ENCODE results near the gene FADS6.
"Not testable (repeated sequence)": the region's sequence is repeated elsewhere in the genome, so short reads cannot be mapped to it uniquely, and the experiment has no call there.

The FADS6 gene

DNA sequence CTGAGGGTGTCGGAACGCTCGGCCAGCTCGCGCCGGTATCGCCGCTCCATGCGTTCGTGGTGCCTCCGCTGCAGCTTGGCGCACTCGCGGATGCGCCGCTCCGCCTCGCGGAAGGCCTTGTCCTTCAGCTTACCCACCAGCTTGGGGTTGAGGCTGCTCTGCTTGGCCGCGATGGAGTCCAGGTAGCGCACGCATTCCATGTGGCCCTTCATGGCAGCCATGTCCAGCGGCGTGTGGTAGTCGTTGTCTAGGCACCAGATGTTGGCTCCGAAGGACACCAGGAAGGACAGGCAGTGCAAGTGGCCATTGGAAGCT is 26.8 kb upstream of the FADS6 start:
- DNase-seq: no peak

DNA sequence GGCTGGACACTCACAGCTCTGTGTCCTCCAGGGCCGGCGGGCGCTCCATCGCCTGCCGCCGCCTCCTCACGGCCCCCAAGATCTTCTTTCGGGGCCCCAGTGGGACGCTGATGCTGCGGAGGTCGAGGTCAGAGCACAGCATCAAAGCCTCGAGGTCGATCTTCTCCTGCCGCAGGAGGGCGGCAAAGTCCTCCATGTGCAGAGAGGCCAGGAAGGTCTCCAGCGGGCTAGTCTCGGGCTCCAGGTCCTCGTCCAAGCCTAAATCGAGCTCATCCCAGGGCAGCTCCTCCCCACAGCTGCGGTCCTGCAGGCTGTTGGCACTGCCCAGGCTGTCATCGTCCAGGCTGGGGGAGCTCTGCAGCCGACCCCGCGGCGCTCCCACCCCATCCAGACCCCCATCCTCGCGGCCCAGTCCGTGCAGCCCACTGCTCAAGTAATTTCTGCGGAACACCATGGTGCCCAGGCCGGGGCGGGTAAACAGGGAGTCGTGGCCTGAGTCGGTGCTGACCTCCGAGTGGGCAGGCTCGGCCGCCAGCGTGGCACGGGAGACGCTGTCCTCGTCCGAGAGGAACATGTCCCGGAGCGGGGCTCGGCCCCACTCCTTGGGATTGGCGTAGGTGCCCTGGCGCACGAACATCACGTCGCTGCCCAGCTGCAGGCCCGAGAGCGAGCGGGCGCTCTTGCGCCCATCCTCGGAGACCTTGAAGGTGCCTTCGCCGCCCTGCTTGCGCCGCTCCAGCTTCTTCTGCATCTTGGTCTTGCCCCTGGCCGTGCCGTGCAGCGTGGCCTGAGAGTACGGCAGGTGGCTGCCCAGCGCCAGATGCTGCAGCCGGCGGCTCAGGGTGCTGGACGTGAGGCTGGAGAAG is 26.2 kb upstream of the FADS6 start:
- DNase-seq: no peak

DNA sequence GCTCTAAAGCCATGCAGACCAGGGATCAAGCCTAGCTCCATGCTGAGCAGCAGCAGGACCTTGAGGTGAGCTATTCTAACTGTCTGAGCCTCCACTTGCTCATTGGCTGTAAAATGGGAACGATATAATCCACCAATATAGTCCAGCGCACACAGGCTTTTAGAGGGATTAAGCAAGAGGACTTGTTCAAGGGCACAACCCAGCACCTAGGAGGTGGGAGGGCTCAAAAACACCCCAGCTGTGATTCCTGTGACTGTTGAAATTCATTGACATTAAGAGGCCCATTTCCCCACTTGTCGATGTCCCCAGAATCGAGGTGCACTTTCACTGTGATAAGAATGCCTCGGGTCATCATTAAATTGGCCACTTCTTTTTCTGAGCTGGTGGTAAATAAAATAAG is 25.5 kb upstream of the FADS6 start:
- no peak for DNase-seq

GRCh38 chr17:74917430-74917829 is 24.0 kb upstream of the FADS6 start:
- no peak for DNase-seq

DNA sequence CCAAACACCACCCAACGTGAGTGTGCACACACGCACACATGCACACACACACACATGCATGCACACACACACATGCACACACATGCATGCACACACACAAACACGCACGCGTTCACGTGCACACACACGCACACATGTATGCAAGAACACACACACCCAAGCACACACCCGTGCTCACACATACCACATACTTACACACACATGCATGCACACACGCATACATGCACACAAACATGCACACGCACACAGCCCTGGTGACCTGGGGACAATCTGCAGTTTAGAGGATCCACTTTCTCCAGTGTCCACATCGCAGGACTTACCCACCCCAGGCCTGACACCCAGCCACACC is 23.4 kb upstream of the FADS6 start:
- no peak for DNase-seq

DNA sequence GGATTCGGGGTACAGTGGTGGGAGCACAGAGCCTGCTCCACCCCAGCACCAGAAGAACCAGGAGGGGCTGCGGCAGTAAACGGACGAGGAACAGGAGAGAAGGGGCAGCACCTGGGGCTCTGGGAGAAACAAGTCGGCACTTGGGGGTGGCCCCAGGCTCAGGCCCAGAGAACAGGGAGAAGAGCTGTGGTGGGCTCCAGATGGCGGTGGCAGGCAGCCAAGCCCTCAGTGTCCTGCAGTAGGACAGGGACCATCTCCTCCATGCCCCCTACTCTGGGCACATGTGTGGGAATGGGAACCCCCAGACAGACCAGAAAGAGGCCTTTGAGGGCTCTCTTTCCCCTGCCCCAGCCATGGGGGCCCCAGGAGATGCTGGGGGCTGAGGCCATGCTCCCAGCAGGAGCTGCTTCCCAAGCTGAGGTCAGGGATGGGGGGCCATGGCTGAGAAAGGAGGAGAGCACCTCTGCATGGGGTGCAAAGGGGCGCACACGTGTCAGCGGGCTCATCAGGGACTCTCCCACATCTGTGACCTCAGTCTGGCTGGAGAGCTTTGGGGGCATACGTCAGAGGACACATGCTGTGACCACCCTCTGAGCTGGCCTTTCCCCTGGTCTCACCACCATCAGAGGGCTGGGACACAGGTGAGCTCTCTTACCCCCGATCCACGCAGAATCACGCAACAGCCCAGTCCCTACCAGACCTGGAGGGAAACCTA is 22.9 kb upstream of the FADS6 start:
- DNase-seq: no peak

DNA sequence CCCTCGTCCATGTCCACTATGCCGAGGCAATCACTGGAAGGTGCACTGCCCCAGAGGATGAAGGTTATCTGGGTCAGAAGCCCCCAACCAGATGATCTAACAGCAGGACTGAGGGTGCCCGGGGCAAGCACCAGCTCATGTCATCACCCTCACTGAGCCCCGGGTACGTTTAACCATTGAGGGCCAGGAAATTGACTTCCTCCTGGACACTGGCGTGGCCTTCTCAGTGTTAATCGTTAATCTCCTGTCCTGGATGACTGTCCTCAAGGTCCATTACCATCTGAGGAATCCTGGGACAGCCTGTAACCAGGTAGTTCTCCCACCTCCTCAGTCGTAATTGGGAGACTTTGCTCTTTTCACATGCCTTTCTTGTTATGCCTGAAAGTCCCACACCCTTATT is 18.0 kb upstream of the FADS6 start:
- not testable (repeated sequence) for DNase-seq

DNA sequence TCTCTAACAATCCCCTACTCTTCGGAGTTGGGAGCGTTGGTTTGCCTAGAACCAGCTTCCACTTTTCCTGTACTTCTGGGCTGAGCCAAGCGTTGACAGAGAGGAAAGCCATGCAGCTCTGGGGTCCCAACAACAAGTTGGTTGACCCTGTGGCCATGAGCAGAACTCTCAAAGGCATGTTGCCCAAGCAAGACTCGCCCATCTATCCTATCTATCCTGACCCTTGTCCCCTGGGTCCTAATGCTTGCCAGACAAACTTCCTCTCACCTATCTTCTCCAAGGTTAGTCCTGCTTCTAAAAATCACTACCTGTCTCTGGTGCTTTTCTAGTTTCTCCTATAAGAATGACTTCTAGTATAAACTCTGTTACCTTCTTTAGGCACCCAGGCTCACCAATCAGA is 15.7 kb upstream of the FADS6 start:
- not testable (repeated sequence) for DNase-seq

DNA sequence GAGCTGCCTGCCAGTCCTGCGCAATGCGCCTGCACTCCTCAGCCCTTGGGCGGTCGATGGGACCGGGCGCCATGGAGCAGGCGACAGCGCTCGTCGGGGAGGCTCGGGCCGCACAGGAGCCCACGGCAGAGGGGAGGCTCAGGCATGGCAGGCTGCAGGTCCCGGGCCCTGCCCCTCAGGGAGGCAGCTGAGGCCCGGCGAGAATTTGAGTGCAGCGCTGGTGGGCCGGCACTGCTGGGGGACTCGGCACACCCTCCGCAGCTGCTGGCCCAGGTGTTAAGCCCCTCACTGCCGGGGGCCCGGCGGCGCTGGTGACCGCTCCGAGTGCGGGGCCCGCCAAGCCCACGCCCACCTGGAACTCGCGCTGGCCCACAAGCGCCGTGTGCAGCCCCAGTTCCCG is 13.6 kb upstream of the FADS6 start:
- DNase-seq: no peak

- DNase-seq: not testable (repeated sequence)
Observed at GRCh38 chr17:74906214-74906793, 12.9 kb upstream of the FADS6 start.

GRCh38 chr17:74904687-74905409 is 11.4 kb upstream of the FADS6 start:
- no peak for DNase-seq

DNA sequence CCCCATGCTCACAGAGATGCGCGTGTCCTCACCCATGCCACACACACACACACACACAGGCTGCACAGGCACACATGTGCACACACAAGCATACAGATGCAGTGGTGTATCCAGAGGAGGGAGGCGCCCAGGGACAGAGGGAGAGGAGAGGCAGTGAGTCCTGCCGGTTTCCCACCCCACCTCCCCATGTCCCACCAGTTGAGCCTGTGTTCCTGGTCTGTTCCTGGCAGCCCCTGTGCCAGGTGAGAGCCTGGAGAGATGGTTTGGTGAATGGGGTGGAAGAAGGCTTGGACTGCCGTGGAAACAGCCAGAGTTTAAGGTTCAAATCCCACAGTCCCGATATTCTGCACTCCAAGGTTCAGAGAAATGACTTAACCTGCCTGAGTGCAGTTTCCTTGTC is 10.2 kb upstream of the FADS6 start:
- DNase-seq: no peak

DNA sequence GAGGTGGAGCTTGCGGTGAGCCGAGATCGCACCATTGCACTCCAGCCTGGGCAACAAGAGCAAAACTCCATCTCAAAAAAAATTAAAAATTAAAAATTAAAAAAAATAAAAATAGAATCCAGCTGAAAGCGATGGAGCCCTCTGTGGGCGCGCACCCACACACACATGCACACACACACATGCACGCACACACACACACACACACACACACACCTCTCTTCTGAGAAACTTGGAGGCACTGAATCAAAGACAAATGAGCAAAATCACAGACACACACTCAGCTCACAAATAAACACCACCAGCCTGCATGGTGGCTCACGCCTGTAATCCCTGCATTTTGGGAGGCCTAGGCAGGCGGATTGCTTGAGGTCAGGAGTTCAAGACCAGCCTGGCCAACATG is 9.6 kb upstream of the FADS6 start:
- no peak for DNase-seq

- DNase-seq: no peak
Observed at GRCh38 chr17:74901353-74902135, 8.1 kb upstream of the FADS6 start.

DNA sequence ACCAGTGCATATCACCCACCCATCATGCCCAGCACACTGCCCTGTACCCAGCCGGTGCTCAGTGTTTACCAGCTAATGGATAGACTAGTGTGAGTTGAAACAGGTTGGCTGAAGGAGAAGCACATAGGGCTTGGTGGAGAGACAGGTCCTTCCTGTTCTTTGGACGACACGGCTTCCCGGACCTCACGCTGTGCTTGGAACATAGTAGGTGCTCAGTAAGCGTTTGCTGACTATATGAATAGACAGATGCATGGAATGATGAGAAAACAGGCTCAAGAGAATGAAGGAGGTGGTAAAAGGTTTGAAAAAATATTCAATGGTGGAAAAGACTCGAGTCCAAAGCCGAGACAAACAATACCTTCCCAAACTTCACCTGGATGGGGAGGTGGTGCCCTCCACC is 6.8 kb upstream of the FADS6 start:
- no peak for DNase-seq

DNA sequence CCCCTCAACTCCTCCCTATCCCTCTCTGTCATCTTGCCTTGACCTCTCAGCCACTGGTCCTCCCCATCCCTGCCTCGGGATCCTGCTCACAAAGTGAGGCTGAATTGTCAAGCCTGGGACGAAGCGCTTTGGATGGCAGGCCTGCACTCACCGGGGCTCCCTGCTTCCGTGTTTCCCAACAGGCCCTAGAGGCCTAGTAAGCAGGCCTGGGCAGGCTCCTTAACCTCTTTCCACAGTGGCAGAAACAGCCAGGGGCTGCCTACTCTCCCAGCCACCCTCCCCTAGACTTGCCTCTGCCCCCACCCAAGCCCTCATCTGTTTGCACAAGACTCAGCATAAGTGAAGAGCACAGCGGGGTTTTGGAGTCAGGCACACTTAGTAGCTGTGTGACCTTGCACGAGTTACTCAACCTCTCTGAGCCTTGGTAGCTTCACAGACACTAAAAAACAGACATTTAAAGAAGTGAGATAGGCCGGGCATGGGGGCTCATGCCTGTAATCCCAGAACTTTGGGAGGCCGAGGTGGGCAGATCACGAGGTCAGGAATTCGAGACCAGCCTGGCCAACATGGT is 5.0 kb upstream of the FADS6 start:
- DNase-seq: no peak

DNA sequence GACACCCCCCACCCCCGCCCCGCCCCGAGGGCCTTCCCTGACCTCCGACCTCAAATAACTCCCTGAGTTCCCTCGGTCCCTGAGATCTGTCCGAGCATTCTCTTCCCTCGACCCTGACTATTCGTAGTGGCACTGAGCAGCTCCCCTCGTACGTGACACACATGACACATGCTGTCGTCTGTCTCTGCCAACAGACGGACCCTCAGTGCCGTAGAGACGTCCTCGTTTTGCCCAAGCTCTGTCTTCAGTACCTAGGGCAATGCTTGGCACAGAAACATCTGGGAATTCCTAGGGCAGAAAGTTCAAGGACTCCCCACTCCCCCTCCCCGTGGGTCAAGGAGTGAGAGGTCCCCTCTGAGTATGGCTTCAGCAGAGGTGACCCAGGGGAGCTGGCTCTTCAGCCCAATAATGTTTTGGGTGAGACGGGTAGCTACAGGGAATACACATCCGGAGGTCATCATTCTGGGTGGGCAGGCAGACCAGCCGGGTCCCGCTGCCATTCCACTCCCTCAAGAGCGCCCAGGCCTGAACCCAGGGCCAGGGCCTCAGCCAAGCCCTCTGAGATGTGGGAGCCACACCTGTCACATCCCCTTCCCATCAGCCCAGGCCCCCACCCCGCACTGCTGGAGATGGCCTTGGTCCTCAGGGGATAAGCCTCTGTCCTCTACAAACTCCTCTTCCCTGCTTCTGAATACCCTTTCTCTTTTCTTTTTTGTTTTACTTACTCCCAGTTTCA is 671 bp upstream of the FADS6 start:
- no peak for DNase-seq

DNA sequence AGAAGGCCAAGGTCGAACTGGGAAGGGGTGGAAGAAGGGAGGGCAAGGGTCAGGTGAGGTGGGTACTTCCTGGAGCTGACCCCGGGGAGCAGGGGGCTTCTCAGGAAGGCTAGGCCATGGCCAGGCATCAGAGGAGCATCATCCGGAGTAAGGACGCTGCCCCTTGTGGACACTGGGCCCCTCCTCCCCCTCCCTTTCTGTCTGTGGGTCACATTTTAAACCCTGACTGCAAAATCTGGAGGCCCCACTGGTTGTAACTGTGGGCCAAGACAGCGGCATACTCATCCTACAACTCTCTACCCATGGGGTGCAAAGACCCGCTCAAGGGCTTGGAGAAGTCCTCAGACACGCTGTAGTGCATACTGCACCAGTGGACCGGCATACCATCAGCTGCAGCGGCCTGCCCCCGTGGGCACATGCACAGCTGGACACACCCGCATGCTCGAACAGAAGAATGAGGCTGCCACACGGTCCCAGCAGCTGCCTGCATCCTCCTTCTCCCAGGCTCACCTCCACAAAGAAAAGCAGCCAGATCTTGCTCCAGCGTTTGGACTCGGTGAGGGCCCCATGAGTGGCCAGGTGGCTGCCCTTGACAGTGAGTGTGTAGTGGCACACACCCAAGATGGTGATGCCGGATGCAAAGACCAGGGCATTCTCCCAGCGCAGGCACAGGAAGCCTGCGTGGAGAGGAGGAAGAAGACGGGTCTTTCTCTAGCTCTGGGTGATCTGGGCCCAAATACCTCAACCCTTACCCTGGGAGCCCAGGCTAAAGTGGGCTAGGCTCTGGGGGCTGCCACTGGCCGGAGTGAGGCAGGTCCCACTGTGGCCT is 1.2 kb downstream of the FADS6 start:
- DNase-seq: peak; percentile 4

- DNase-seq: no peak
Observed at GRCh38 chr17:74890554-74890953, 2.9 kb downstream of the FADS6 start.

DNA sequence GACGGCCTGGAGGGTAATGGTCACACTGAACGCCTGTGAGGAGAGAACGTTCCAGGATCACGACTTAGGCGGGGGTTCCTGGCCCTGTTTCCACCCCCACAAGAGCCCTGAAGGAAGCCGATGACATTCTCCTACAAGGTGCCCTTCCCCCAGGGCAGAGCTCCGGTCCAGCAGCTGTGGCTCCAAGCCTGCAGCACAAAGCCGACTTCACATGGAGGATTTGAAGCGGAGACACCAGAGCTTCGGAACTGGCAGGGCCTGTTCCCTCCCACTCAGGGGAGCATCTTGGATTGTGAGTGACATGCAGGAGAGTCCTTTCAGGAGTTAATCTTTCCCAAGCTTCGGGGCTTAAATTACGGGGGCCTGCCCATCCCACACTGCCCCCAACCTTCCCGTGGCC is 5.0 kb downstream of the FADS6 start:
- DNase-seq: no peak

DNA sequence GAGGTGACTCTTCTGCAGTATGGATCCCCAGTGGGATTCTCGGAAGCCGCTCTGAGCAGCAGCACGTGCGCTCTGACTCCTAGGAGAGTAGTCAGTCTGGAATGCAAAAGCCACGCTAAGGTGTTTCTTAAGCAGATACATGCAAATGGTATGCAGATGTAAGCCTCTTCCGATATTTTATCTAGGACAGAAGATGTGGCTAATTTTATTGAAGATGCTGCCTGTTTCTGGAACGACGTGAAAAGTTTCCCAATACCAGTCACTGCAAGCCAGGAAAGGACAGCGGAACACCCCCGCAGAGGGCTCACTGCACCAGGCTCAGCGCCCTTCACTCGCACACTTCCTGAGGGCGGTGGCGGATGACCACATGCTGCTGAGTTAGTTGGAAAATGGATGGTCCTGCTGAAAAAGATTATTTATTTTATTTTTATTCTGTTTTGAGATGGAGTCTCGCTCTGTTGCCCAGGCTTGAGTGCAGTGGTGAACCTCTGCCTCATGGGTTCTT is 10.1 kb downstream of the FADS6 start:
- DNase-seq: no peak
